Chondrocyte (in vitro differentiated cells): ENCODE results near the gene ASB18. TPM values are rescaled to one million over a fixed set of nuclear protein-coding genes. Genes with fewer than 3 reads are reported as not detected.
A peak's percentile ranks its signal among the peaks of the same experiment; 100 is the strongest.

Experiments used
- DNase-seq: peaks from one replicate; pipeline ENCODE4 v3.0.0; 2021; ENCODE audit warnings: mixed read lengths, low spot score
- H3K27ac Mint-ChIP-seq: one replicate; pipeline ENCODE4 v1.8.0; 2021; ENCODE audit warnings: mild to moderate bottlenecking, moderate library complexity, mixed read lengths; ENCODE audit not compliant: unreplicated experiment
- H3K27me3 Mint-ChIP-seq: 2 replicates; pipeline ENCODE4 v1.8.0; 2021; ENCODE audit warnings: low read depth, mixed read lengths
- H3K36me3 Mint-ChIP-seq: 2 replicates; pipeline ENCODE4 v1.8.0; 2021; ENCODE audit warnings: low read depth, mixed read lengths
- H3K4me1 Mint-ChIP-seq: 2 replicates; pipeline ENCODE4 v1.8.0; 2021; ENCODE audit warnings: low read depth, mild to moderate bottlenecking, mixed read lengths
- H3K4me3 Mint-ChIP-seq: one replicate; pipeline ENCODE4 v1.8.0; 2021; ENCODE audit warnings: mild to moderate bottlenecking, moderate library complexity, mixed read lengths; ENCODE audit not compliant: unreplicated experiment
- H3K9me3 Mint-ChIP-seq: 2 replicates; pipeline ENCODE4 v1.8.0; 2021; ENCODE audit warnings: low read depth, mixed read lengths
- total RNA-seq: library from RNA; stranded (reverse); gene quantifications from 3 replicates; pipeline ENCODE4 v1.2.1, GENCODE V29; 2021
- TF ChIP-seq, protein P1 (sequence below): fragments of 200-600 bp; sonication (generic); IDR thresholded peaks from 2 replicates; pipeline ENCODE4 v1.5.0; 2021; ENCODE audit warnings: antibody characterized with exemption, mild to moderate bottlenecking, moderate library complexity

ASB18 gene
- total RNA-seq, 1 donor from 2014 or later, result not detected

- Mint-ChIP-seq H3K9me3 (no peaks in the 10 kb centered on the region), H3K4me1 (no peaks in the 10 kb centered on the region), H3K4me3 (no peak overlapping the region), H3K36me3 (no peaks in the 10 kb centered on the region), H3K27ac (no peak overlapping the region), H3K27me3 (no peaks in the 10 kb centered on the region)
- TF ChIP-seq, protein P1, sequence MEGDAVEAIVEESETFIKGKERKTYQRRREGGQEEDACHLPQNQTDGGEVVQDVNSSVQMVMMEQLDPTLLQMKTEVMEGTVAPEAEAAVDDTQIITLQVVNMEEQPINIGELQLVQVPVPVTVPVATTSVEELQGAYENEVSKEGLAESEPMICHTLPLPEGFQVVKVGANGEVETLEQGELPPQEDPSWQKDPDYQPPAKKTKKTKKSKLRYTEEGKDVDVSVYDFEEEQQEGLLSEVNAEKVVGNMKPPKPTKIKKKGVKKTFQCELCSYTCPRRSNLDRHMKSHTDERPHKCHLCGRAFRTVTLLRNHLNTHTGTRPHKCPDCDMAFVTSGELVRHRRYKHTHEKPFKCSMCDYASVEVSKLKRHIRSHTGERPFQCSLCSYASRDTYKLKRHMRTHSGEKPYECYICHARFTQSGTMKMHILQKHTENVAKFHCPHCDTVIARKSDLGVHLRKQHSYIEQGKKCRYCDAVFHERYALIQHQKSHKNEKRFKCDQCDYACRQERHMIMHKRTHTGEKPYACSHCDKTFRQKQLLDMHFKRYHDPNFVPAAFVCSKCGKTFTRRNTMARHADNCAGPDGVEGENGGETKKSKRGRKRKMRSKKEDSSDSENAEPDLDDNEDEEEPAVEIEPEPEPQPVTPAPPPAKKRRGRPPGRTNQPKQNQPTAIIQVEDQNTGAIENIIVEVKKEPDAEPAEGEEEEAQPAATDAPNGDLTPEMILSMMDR, result no peak
- no peak for DNase-seq
Observed at GRCh38 chr2:236190674-236191073, 73.5 kb downstream of the ASB18 start.

GRCh38 chr2:236184701-236185100 is 79.5 kb downstream of the ASB18 start:
- no peak for DNase-seq
- TF ChIP-seq, protein P1, result no peak
- H3K4me1 Mint-ChIP-seq, result peaks cover 12% of the 10 kb centered on the region
- H3K36me3 Mint-ChIP-seq, result no peaks in the 10 kb centered on the region
- no peaks in the 10 kb centered on the region for H3K9me3 Mint-ChIP-seq
- H3K27ac Mint-ChIP-seq, result no peak overlapping the region
- H3K4me3 Mint-ChIP-seq, result no peak overlapping the region
- H3K27me3 Mint-ChIP-seq, result no peaks in the 10 kb centered on the region

DNA sequence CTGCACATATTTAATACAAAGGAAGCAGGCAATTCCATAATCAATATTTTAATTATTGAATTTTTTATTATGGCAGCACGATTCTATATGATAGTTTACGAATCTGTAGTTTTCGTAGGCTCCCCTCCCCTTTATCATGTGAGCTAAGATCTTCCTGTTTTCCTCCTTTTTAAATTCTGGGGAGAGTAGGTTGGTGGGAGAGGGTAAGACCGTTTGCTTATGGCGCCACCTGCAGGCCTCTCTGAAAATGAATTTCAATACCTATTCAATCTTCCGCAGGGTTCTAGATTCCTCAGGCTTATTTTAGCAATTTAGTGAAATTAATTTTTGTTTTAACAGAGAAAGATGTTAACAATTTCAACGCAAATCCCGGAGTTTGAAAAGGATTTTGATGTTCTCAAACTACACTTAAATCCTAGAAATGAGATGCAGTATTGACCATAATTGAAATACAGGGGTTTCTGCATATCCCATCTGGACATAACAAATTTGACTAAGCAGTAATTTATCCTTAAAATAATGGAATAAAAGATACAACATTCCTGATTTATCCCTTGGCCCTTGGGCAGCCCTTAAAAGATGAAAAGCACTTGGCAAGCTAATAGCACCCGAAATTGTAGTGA is 83.3 kb downstream of the ASB18 start:
- Mint-ChIP-seq H3K36me3 (no peaks in the 10 kb centered on the region), H3K27me3 (no peaks in the 10 kb centered on the region), H3K4me1 (peaks cover 40% of the 10 kb centered on the region), H3K9me3 (no peaks in the 10 kb centered on the region), H3K27ac (peak overlapping the region; percentile 67), H3K4me3 (no peak overlapping the region)
- TF ChIP-seq, protein P1, result peak; percentile 95
- DNase-seq, result no peak

- no peaks in the 10 kb centered on the region for H3K27me3 Mint-ChIP-seq
- H3K9me3 Mint-ChIP-seq, result no peaks in the 10 kb centered on the region
- peak overlapping the region; percentile 95 for H3K27ac Mint-ChIP-seq
- TF ChIP-seq, protein P1, result no peak
- no peaks in the 10 kb centered on the region for H3K36me3 Mint-ChIP-seq
- peak overlapping the region; percentile 76 for H3K4me3 Mint-ChIP-seq
- DNase-seq, result no peak
- H3K4me1 Mint-ChIP-seq, result peaks cover 47% of the 10 kb centered on the region
Observed at GRCh38 chr2:236180076-236180816, 84.0 kb downstream of the ASB18 start.

GRCh38 chr2:236179236-236180075 is 84.8 kb downstream of the ASB18 start:
- no peaks in the 10 kb centered on the region for H3K36me3 Mint-ChIP-seq
- no peaks in the 10 kb centered on the region for H3K27me3 Mint-ChIP-seq
- no peak for DNase-seq
- H3K9me3 Mint-ChIP-seq, result no peaks in the 10 kb centered on the region
- peak overlapping the region; percentile 95 for H3K27ac Mint-ChIP-seq
- peaks cover 54% of the 10 kb centered on the region for H3K4me1 Mint-ChIP-seq
- H3K4me3 Mint-ChIP-seq, result peak overlapping the region; percentile 76
- TF ChIP-seq, protein P1, result no peak
